Colon (tissue), 2 donors: ENCODE results near the gene PRR23C.

Experiments used
- FAIRE-seq: peaks from 2 replicates; lab custom pipeline; 2012; peaks lifted over from hg19 to GRCh38; lab: Jason Lieb, UNC
- donor health status: control.
- donor health status: control.

Gene PRR23C

DNA sequence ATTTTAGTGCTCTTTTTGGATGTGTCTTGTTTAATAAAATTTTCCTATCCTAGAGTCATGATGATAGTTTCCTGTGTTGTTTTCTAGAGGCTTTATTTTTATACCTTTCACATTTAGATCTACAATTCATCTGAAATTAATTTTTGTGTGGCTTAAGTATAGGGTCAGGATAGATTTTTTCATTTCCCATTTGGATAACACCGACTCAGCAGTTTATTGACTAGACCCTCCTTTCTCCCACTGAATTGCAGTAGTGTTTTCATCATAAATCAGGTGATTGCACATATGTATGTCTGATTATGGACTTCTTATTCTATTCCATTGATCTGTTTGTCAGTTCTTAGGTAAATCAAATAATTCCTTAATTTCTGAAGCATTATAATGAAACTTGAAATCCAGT is 49.0 kb downstream of the PRR23C start:
- FAIRE-seq, result no peak
